ENCODE measurements around the gene MPEG1.

DNA sequence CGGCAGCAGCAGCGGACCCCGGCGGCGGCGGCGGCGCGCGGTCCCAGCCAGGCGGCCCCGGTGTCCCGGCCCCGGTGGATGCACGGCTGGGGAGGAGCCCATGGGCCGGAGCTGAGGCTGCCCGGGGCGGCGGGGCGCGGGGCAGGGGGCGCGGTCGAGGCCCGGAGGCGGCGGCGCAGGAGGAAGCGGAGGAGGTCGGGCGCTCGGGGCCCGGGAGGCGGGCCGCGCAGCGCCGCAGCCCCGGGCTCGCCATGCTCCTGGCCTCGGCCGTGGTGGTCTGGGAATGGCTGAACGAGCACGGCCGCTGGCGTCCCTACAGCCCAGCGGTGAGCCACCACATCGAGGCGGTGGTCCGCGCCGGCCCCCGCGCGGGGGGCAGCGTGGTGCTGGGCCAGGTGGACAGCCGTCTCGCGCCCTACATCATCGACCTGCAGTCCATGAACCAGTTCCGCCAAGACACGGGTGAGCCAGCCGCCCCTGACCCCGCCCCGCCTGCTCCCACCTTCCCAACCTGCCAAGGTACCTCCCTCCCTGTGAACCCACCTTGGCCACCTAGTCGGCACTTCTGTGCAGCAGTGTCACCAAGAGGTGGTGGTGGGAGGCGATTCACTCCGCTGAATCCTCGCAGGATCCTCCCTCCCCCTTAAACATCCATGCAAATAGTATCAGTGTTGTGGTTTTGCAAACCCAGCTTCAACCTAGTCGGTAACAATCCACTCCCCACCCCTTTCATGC is 40.2 kb downstream of the MPEG1 start:
- TF ChIP-seq, protein P1, sequence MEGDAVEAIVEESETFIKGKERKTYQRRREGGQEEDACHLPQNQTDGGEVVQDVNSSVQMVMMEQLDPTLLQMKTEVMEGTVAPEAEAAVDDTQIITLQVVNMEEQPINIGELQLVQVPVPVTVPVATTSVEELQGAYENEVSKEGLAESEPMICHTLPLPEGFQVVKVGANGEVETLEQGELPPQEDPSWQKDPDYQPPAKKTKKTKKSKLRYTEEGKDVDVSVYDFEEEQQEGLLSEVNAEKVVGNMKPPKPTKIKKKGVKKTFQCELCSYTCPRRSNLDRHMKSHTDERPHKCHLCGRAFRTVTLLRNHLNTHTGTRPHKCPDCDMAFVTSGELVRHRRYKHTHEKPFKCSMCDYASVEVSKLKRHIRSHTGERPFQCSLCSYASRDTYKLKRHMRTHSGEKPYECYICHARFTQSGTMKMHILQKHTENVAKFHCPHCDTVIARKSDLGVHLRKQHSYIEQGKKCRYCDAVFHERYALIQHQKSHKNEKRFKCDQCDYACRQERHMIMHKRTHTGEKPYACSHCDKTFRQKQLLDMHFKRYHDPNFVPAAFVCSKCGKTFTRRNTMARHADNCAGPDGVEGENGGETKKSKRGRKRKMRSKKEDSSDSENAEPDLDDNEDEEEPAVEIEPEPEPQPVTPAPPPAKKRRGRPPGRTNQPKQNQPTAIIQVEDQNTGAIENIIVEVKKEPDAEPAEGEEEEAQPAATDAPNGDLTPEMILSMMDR (IDR thresholded peaks at IDR 0.05 in 4 of 5, conservative IDR thresholded peaks at IDR 0.05 in 1 of 5) = no peak
- no peak for TF ChIP-seq POLR2A (IDR thresholded peaks at IDR 0.05)
